ENCODE results near the gene CAMSAP1. TPM values are rescaled to one million over a fixed set of nuclear protein-coding genes. Genes with fewer than 3 reads are reported as not detected.
A peak's percentile ranks its signal among the peaks of the same experiment; 100 is the strongest.

CAMSAP1 gene
- total and polyA plus RNA-seq, 9 of the 15 experiments (the other 6 are each of a cell fraction or from before 2014, with no cell fraction given), result 1.5 to 28.8 (median 14.3) TPM

GRCh38 chr9:135951889-135952663, 44.7 kb upstream of the CAMSAP1 start (continued):
- TF ChIP-seq FUS (optimal IDR thresholded peaks at IDR 0.05; ENCODE audit: low read depth, low read length) (no peak), CHD2 (IDR thresholded peaks at IDR 0.05; ENCODE audit: low read depth, low read length) (no peak), CEBPG (CRISPR knock-in tag; IDR thresholded peaks at IDR 0.05) (0 out of 2 replicates have a peak, but pooled peaks have one; percentile 27), CEBPG (tag; conservative IDR thresholded peaks at IDR 0.05 in 1 of 2, IDR thresholded peaks at IDR 0.05 in 1 of 2) (no peak), SNIP1 (IDR thresholded peaks at IDR 0.05; ENCODE audit: low read depth) (no peak), ZNF584 (CRISPR knock-in tag; IDR thresholded peaks at IDR 0.05; ENCODE audit: low read depth) (peak; percentile 76), TRIM24 (IDR thresholded peaks at IDR 0.05) (peak; percentile 92 to 95), GTF2F1 (IDR thresholded peaks at IDR 0.05; ENCODE audit: low read depth, low read length) (no peak), HMGXB4 (CRISPR knock-in tag; IDR thresholded peaks at IDR 0.05) (0 out of 2 replicates have a peak, but pooled peaks have one; percentile 50), MTF1 (CRISPR knock-in tag; IDR thresholded peaks at IDR 0.05; ENCODE audit: borderline replicate concordance) (0 out of 2 replicates have a peak, but pooled peaks have one; percentile 8), MYC (IDR thresholded peaks at IDR 0.05; ENCODE audit: low read depth, low read length) (peak; percentile 87), MYC (CRISPR knock-in tag; IDR thresholded peaks at IDR 0.05; ENCODE audit: borderline replicate concordance, low read depth) (peak; percentile 63; the same call in 1 of the 2 replicates)
- TF ChIP-seq, protein P1, sequence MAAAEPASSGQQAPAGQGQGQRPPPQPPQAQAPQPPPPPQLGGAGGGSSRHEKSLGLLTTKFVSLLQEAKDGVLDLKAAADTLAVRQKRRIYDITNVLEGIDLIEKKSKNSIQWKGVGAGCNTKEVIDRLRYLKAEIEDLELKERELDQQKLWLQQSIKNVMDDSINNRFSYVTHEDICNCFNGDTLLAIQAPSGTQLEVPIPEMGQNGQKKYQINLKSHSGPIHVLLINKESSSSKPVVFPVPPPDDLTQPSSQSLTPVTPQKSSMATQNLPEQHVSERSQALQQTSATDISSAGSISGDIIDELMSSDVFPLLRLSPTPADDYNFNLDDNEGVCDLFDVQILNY (CRISPR knock-in tag; IDR thresholded peaks at IDR 0.05), result peak; percentile 17; the same call in 1 of the 2 replicates
- TF ChIP-seq, protein P2, sequence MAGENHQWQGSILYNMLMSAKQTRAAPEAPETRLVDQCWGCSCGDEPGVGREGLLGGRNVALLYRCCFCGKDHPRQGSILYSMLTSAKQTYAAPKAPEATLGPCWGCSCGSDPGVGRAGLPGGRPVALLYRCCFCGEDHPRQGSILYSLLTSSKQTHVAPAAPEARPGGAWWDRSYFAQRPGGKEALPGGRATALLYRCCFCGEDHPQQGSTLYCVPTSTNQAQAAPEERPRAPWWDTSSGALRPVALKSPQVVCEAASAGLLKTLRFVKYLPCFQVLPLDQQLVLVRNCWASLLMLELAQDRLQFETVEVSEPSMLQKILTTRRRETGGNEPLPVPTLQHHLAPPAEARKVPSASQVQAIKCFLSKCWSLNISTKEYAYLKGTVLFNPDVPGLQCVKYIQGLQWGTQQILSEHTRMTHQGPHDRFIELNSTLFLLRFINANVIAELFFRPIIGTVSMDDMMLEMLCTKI (IDR thresholded peaks at IDR 0.05; ENCODE audit: partially characterized antibody), result no peak
- TF ChIP-seq, protein P3, sequence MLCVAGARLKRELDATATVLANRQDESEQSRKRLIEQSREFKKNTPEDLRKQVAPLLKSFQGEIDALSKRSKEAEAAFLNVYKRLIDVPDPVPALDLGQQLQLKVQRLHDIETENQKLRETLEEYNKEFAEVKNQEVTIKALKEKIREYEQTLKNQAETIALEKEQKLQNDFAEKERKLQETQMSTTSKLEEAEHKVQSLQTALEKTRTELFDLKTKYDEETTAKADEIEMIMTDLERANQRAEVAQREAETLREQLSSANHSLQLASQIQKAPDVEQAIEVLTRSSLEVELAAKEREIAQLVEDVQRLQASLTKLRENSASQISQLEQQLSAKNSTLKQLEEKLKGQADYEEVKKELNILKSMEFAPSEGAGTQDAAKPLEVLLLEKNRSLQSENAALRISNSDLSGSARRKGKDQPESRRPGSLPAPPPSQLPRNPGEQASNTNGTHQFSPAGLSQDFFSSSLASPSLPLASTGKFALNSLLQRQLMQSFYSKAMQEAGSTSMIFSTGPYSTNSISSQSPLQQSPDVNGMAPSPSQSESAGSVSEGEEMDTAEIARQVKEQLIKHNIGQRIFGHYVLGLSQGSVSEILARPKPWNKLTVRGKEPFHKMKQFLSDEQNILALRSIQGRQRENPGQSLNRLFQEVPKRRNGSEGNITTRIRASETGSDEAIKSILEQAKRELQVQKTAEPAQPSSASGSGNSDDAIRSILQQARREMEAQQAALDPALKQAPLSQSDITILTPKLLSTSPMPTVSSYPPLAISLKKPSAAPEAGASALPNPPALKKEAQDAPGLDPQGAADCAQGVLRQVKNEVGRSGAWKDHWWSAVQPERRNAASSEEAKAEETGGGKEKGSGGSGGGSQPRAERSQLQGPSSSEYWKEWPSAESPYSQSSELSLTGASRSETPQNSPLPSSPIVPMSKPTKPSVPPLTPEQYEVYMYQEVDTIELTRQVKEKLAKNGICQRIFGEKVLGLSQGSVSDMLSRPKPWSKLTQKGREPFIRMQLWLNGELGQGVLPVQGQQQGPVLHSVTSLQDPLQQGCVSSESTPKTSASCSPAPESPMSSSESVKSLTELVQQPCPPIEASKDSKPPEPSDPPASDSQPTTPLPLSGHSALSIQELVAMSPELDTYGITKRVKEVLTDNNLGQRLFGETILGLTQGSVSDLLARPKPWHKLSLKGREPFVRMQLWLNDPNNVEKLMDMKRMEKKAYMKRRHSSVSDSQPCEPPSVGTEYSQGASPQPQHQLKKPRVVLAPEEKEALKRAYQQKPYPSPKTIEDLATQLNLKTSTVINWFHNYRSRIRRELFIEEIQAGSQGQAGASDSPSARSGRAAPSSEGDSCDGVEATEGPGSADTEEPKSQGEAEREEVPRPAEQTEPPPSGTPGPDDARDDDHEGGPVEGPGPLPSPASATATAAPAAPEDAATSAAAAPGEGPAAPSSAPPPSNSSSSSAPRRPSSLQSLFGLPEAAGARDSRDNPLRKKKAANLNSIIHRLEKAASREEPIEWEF (CRISPR knock-in tag; IDR thresholded peaks at IDR 0.05), result peak; percentile 80; the same call in 1 of the 2 replicates
